Activated T-helper 1 cell treated with anti-CD3 and anti-CD28 coated beads, Interleukin-12 subunit alpha, Interleukin-12 subunit beta, Interleukin-2, Interleukin-4 antibody, amounts not matched to agents 30 ng/mL and 10 ng/mL and 1 ng/mL, durations not matched to agents 14 hours and 24 hours and 36 hours (primary cell): ENCODE data around the gene CRY1. TPM values are rescaled to one million over a fixed set of nuclear protein-coding genes. Genes with fewer than 3 reads are reported as not detected.
A peak's percentile ranks its signal among the peaks of the same experiment; 100 is the strongest.
"Not testable (repeated sequence)": the region's sequence is repeated elsewhere in the genome, so short reads cannot be mapped to it uniquely, and the experiment has no call there.

Source experiments
- DNase-seq: peaks from one replicate; pipeline ENCODE4 v3.0.0; 2021; ENCODE audit warnings: low spot score
- H3K27ac Mint-ChIP-seq: one replicate; pipeline ENCODE4 v1.8.0; 2021; ENCODE audit warnings: mild to moderate bottlenecking, mixed read lengths
- H3K27me3 Mint-ChIP-seq: one replicate; pipeline ENCODE4 v1.8.0; 2022; ENCODE audit warnings: mild to moderate bottlenecking, moderate library complexity, mixed read lengths; ENCODE audit not compliant: insufficient read depth
- H3K36me3 Mint-ChIP-seq: one replicate; pipeline ENCODE4 v1.8.0; 2021; ENCODE audit warnings: low read depth, mixed read lengths
- H3K4me1 Mint-ChIP-seq: one replicate; pipeline ENCODE4 v1.8.0; 2021; ENCODE audit warnings: low read depth, mixed read lengths
- H3K4me3 Mint-ChIP-seq: one replicate; pipeline ENCODE4 v1.8.0; 2021; ENCODE audit warnings: mild to moderate bottlenecking, moderate library complexity, mixed read lengths
- H3K9me3 Mint-ChIP-seq: one replicate; pipeline ENCODE4 v1.8.0; 2021; ENCODE audit warnings: mixed read lengths
- intact Hi-C: fragments of 100-400 bp; cut with micrococcal nuclease; formaldehyde crosslinking; loops from one replicate; pipeline ENCODE4 v1.15.1; 2024
- total RNA-seq: library from RNA; stranded (reverse); gene quantifications from 2 replicates; pipeline ENCODE4 v1.2.3, GENCODE V29; 2022

Gene CRY1
- total RNA-seq, 1 donor from 2014 or later: 23.4 TPM

- H3K4me3 Mint-ChIP-seq: no peak overlapping the region
- no peak overlapping the region for H3K27ac Mint-ChIP-seq
- H3K9me3 Mint-ChIP-seq: no peaks in the 10 kb centered on the region
- intact Hi-C loops: no loop called here
- H3K27me3 Mint-ChIP-seq: no peaks in the 10 kb centered on the region
- no peak for DNase-seq
- peaks cover 2% of the 10 kb centered on the region for H3K36me3 Mint-ChIP-seq
- no peaks in the 10 kb centered on the region for H3K4me1 Mint-ChIP-seq
Measured at GRCh38 chr12:107011519-107011918, 81.8 kb downstream of the CRY1 start.

- no peak for DNase-seq
- Mint-ChIP-seq H3K36me3 (peaks cover 2% of the 10 kb centered on the region), H3K27me3 (no peaks in the 10 kb centered on the region), H3K27ac (no peak overlapping the region), H3K4me3 (no peak overlapping the region), H3K4me1 (no peaks in the 10 kb centered on the region), H3K9me3 (no peaks in the 10 kb centered on the region)
- intact Hi-C loops: no loop called here
Measured at GRCh38 chr12:107007411-107007810, 85.9 kb downstream of the CRY1 start.

GRCh38 chr12:107002665-107003064, 90.7 kb downstream of the CRY1 start:
- H3K27me3 Mint-ChIP-seq, H3K27ac Mint-ChIP-seq, H3K4me3 Mint-ChIP-seq, H3K9me3 Mint-ChIP-seq, DNase-seq, H3K4me1 Mint-ChIP-seq, H3K36me3 Mint-ChIP-seq, intact Hi-C loops: not testable (repeated sequence)

- intact Hi-C loops: no loop called here
- peaks cover 15% of the 10 kb centered on the region for H3K36me3 Mint-ChIP-seq
- no peaks in the 10 kb centered on the region for H3K9me3 Mint-ChIP-seq
- H3K4me3 Mint-ChIP-seq: no peak overlapping the region
- H3K27me3 Mint-ChIP-seq: no peaks in the 10 kb centered on the region
- H3K4me1 Mint-ChIP-seq: no peaks in the 10 kb centered on the region
- H3K27ac Mint-ChIP-seq: no peak overlapping the region
- DNase-seq: no peak
Measured at GRCh38 chr12:106999446-106999845, 93.9 kb downstream of the CRY1 start.

- intact Hi-C loops: no loop called here
- DNase-seq: no peak
- Mint-ChIP-seq H3K4me1 (no peaks in the 10 kb centered on the region), H3K9me3 (no peaks in the 10 kb centered on the region), H3K27me3 (no peaks in the 10 kb centered on the region), H3K4me3 (no peak overlapping the region), H3K27ac (no peak overlapping the region), H3K36me3 (peaks cover 15% of the 10 kb centered on the region)
Measured at GRCh38 chr12:106997916-106998315, 95.4 kb downstream of the CRY1 start.

GRCh38 chr12:106996102-106996501, 97.2 kb downstream of the CRY1 start:
- intact Hi-C loops: not testable (repeated sequence)

GRCh38 chr12:106994579-106995220, 98.6 kb downstream of the CRY1 start:
- Mint-ChIP-seq H3K27ac (no peak overlapping the region), H3K4me1 (no peaks in the 10 kb centered on the region), H3K27me3 (peaks cover 2% of the 10 kb centered on the region), H3K9me3 (no peaks in the 10 kb centered on the region), H3K4me3 (no peak overlapping the region), H3K36me3 (peaks cover 12% of the 10 kb centered on the region)
- intact Hi-C loops: no loop called here
- DNase-seq: no peak

More at GRCh38 chr12:106996102-106996501, 97.2 kb downstream of the CRY1 start:
- H3K27me3 Mint-ChIP-seq, H3K4me3 Mint-ChIP-seq, H3K4me1 Mint-ChIP-seq, H3K27ac Mint-ChIP-seq, H3K9me3 Mint-ChIP-seq, DNase-seq: not testable (repeated sequence)
- peaks cover 15% of the 10 kb centered on the region for H3K36me3 Mint-ChIP-seq

GRCh38 chr12:106987846-106988245, 105.5 kb downstream of the CRY1 start:
- H3K27ac Mint-ChIP-seq: no peak overlapping the region
- H3K4me3 Mint-ChIP-seq: peak overlapping the region; percentile 74
- no peak for DNase-seq
- H3K36me3 Mint-ChIP-seq: peaks cover 23% of the 10 kb centered on the region
- H3K9me3 Mint-ChIP-seq: no peaks in the 10 kb centered on the region
- H3K27me3 Mint-ChIP-seq: peaks cover 2% of the 10 kb centered on the region
- H3K4me1 Mint-ChIP-seq: peaks cover 41% of the 10 kb centered on the region
- intact Hi-C loops: loop anchor here (1.0 to 2.0 kb wide), 4 partner anchors 39 to 685 kb away; partner anchors contain the start of genes CRY1 and TCP11L2

GRCh38 chr12:106986625-106987389, 106.5 kb downstream of the CRY1 start, which contains the start of gene MTERF2:
MTERF2 (minus strand) TSS chr12:106987146; CDS start chr12:106978714, 8,432 bp downstream.
- peak within 1 kb of the TSS; percentile 85 for H3K27ac Mint-ChIP-seq
- peaks cover 41% of the 10 kb centered on the region for H3K4me1 Mint-ChIP-seq
- peaks cover 23% of the 10 kb centered on the region for H3K36me3 Mint-ChIP-seq
- peak within 1 kb of the TSS; percentile 91 for H3K4me3 Mint-ChIP-seq
- intact Hi-C loops: loop anchor here (1.0 to 2.0 kb wide), 5 partner anchors 31 to 684 kb away; partner anchors contain the start of genes CRY1 and TCP11L2
- DNase-seq: peak; percentile 69
- H3K27me3 Mint-ChIP-seq: peaks cover 2% of the 10 kb centered on the region
- no peaks in the 10 kb centered on the region for H3K9me3 Mint-ChIP-seq

- peaks cover 41% of the 10 kb centered on the region for H3K4me1 Mint-ChIP-seq
- no peaks in the 10 kb centered on the region for H3K9me3 Mint-ChIP-seq
- H3K4me3 Mint-ChIP-seq: peak overlapping the region; percentile 91
- H3K27ac Mint-ChIP-seq: no peak overlapping the region
- peaks cover 23% of the 10 kb centered on the region for H3K36me3 Mint-ChIP-seq
- H3K27me3 Mint-ChIP-seq: peaks cover 2% of the 10 kb centered on the region
- no peak for DNase-seq
- intact Hi-C loops: loop anchor here (1.0 to 2.0 kb wide), 3 partner anchors 30 to 683 kb away; partner anchors contain the start of gene TCP11L2
Measured at GRCh38 chr12:106986135-106986534, 107.2 kb downstream of the CRY1 start.

- intact Hi-C loops: no loop called here
- H3K27ac Mint-ChIP-seq: no peak overlapping the region
- H3K27me3 Mint-ChIP-seq: peaks cover 2% of the 10 kb centered on the region
- H3K4me3 Mint-ChIP-seq: peak overlapping the region; percentile 91
- peaks cover 23% of the 10 kb centered on the region for H3K36me3 Mint-ChIP-seq
- no peaks in the 10 kb centered on the region for H3K9me3 Mint-ChIP-seq
- H3K4me1 Mint-ChIP-seq: peaks cover 41% of the 10 kb centered on the region
- no peak for DNase-seq
Measured at GRCh38 chr12:106985479-106985878, 107.9 kb downstream of the CRY1 start.

- Mint-ChIP-seq H3K36me3 (peaks cover 23% of the 10 kb centered on the region), H3K9me3 (no peaks in the 10 kb centered on the region), H3K4me3 (no peak overlapping the region), H3K27me3 (no peaks in the 10 kb centered on the region), H3K4me1 (peaks cover 41% of the 10 kb centered on the region), H3K27ac (no peak overlapping the region)
- no peak for DNase-seq
- intact Hi-C loops: no loop called here
Measured at GRCh38 chr12:106984588-106985137, 108.7 kb downstream of the CRY1 start.

GRCh38 chr12:106982229-106982628, 111.1 kb downstream of the CRY1 start:
- no peak for DNase-seq
- no peaks in the 10 kb centered on the region for H3K27me3 Mint-ChIP-seq
- peaks cover 35% of the 10 kb centered on the region for H3K4me1 Mint-ChIP-seq
- no peaks in the 10 kb centered on the region for H3K9me3 Mint-ChIP-seq
- intact Hi-C loops: no loop called here
- no peak overlapping the region for H3K27ac Mint-ChIP-seq
- no peak overlapping the region for H3K4me3 Mint-ChIP-seq
- H3K36me3 Mint-ChIP-seq: peaks cover 27% of the 10 kb centered on the region
